GM18517 (cell line): Measurements from ENCODE around the gene TRPC4AP.
"Not testable (repeated sequence)": the region's sequence is repeated elsewhere in the genome, so short reads cannot be mapped to it uniquely, and the experiment has no call there.

Source experiments
- ATAC-seq: cut with Tn5 transposase; IDR thresholded peaks from one replicate; pipeline ENCODE4 v1.9.1; 2021; ENCODE audit warnings: mild to moderate bottlenecking, moderate library complexity; ENCODE audit not compliant: unreplicated experiment

Gene TRPC4AP

GRCh38 chr20:35059612-35060011 lies 33.0 kb downstream of the TRPC4AP start:
- no peak for ATAC-seq

GRCh38 chr20:35059110-35059509 lies 33.5 kb downstream of the TRPC4AP start:
- ATAC-seq: no peak

- no peak for ATAC-seq
Measured at GRCh38 chr20:35055445-35056276, 36.9 kb downstream of the TRPC4AP start.

GRCh38 chr20:35054814-35055213 lies 37.8 kb downstream of the TRPC4AP start:
- no peak for ATAC-seq

GRCh38 chr20:35052616-35053015 lies 40.0 kb downstream of the TRPC4AP start:
- ATAC-seq: not testable (repeated sequence)

- no peak for ATAC-seq
Measured at GRCh38 chr20:35049776-35050352, 42.7 kb downstream of the TRPC4AP start.

GRCh38 chr20:35048739-35049138 lies 43.9 kb downstream of the TRPC4AP start:
- ATAC-seq: no peak

- ATAC-seq: no peak
Measured at GRCh38 chr20:35042268-35042667, 50.3 kb downstream of the TRPC4AP start.

- no peak for ATAC-seq
Measured at GRCh38 chr20:35040646-35041045, 52.0 kb downstream of the TRPC4AP start.

GRCh38 chr20:35039846-35040489 lies 52.6 kb downstream of the TRPC4AP start:
- no peak for ATAC-seq

- ATAC-seq: no peak
Measured at GRCh38 chr20:35039146-35039545, 53.5 kb downstream of the TRPC4AP start.

GRCh38 chr20:35034145-35034544 lies 58.5 kb downstream of the TRPC4AP start:
- no peak for ATAC-seq

GRCh38 chr20:35030136-35030535 lies 62.5 kb downstream of the TRPC4AP start:
- ATAC-seq: no peak

- no peak for ATAC-seq
Measured at GRCh38 chr20:35027301-35027700, 65.3 kb downstream of the TRPC4AP start.

GRCh38 chr20:35025116-35025515 lies 67.5 kb downstream of the TRPC4AP start:
- no peak for ATAC-seq

- ATAC-seq: no peak
Measured at GRCh38 chr20:35023624-35024023, 69.0 kb downstream of the TRPC4AP start.

GRCh38 chr20:35021831-35022230 lies 70.8 kb downstream of the TRPC4AP start:
- no peak for ATAC-seq

GRCh38 chr20:35021063-35021462 lies 71.5 kb downstream of the TRPC4AP start:
- no peak for ATAC-seq

GRCh38 chr20:35020108-35020928 lies 72.3 kb downstream of the TRPC4AP start:
- ATAC-seq: no peak

- ATAC-seq: no peak
Measured at GRCh38 chr20:35018590-35019371, 73.8 kb downstream of the TRPC4AP start.
